ENCODE measurements around the gene ARFRP1. TPM values are rescaled to one million over a fixed set of nuclear protein-coding genes. Genes with fewer than 3 reads are reported as not detected.

Gene ARFRP1
- total and polyA plus RNA-seq, 2 of the 13 experiments (the other 11 are each of a cell fraction or from before 2014, with no cell fraction given): 32.0 to 51.1 TPM

GRCh38 chr20:63657937-63658748 is 49.6 kb downstream of the ARFRP1 start, which contains the start of gene RTEL1 (continued):
- TF ChIP-seq USF2 (IDR thresholded peaks at IDR 0.05; ENCODE audit: low read depth, low read length): no peak
- peak; percentile 50; the same call in 1 of the 2 replicates for TF ChIP-seq USF2 (CRISPR knock-in tag; IDR thresholded peaks at IDR 0.05; ENCODE audit: borderline replicate concordance)
- peak; percentile 97 for TF ChIP-seq YEATS2 (CRISPR knock-in tag; IDR thresholded peaks at IDR 0.05; ENCODE audit: borderline replicate concordance)
- TF ChIP-seq CCDC6 (CRISPR knock-in tag; IDR thresholded peaks at IDR 0.05): peak; percentile 21; the same call in 1 of the 2 replicates
- no peak for TF ChIP-seq ZNF775 (CRISPR knock-in tag; IDR thresholded peaks at IDR 0.05; ENCODE audit: borderline replicate concordance)
- 0 out of 2 replicates have a peak, but pooled peaks have one; percentile 30 for TF ChIP-seq ZIK1 (CRISPR knock-in tag; IDR thresholded peaks at IDR 0.05; ENCODE audit: borderline replicate concordance, low read depth)
- TF ChIP-seq ZSCAN30 (CRISPR knock-in tag; IDR thresholded peaks at IDR 0.05): peak; percentile 66; the same call in 1 of the 2 replicates
- TF ChIP-seq PREB (CRISPR knock-in tag; IDR thresholded peaks at IDR 0.05): peak; percentile 98
- no peak for TF ChIP-seq CENPX (CRISPR knock-in tag; IDR thresholded peaks at IDR 0.05)
- peak; percentile 94 for TF ChIP-seq ZNF335 (CRISPR knock-in tag; IDR thresholded peaks at IDR 0.05)
- TF ChIP-seq ZNF276 (CRISPR knock-in tag; IDR thresholded peaks at IDR 0.05; ENCODE audit: low read depth): peak; percentile 74
- peak; percentile 98 for TF ChIP-seq PHF20 (CRISPR knock-in tag; IDR thresholded peaks at IDR 0.05)
- TF ChIP-seq ZBTB3 (CRISPR knock-in tag; IDR thresholded peaks at IDR 0.05; ENCODE audit: borderline replicate concordance, low read depth): peak; percentile 79
- no peak for TF ChIP-seq ZNF512B (CRISPR knock-in tag; IDR thresholded peaks at IDR 0.05; ENCODE audit: borderline replicate concordance)
- TF ChIP-seq ZNF569 (CRISPR knock-in tag; IDR thresholded peaks at IDR 0.05; ENCODE audit: borderline replicate concordance): no peak; the same call in 1 of the 2 replicates
- TF ChIP-seq NCOA5 (CRISPR knock-in tag; IDR thresholded peaks at IDR 0.05): peak; percentile 91; the same call in 1 of the 2 replicates
- peak; percentile 91 for TF ChIP-seq GABPA (IDR thresholded peaks at IDR 0.05; ENCODE audit: low read depth, low read length)
- peak; percentile 99 for TF ChIP-seq GABPA (CRISPR knock-in tag; IDR thresholded peaks at IDR 0.05; ENCODE audit: low read depth)
- peak; percentile 91 for TF ChIP-seq BRCA1 (CRISPR knock-in tag; IDR thresholded peaks at IDR 0.05)
- TF ChIP-seq NFRKB (IDR thresholded peaks at IDR 0.05): no peak
- TF ChIP-seq ZFY (CRISPR knock-in tag; IDR thresholded peaks at IDR 0.05): peak; percentile 100
- peak; percentile 88 for TF ChIP-seq ZNF234 (CRISPR knock-in tag; conservative IDR thresholded peaks at IDR 0.05)
